IPS-NIHi11 (cell line): ENCODE measurements around the gene SERINC5.
"Not testable (repeated sequence)": the region's sequence is repeated elsewhere in the genome, so short reads cannot be mapped to it uniquely, and the experiment has no call there.

Experiments
- DNase-seq: peaks from one replicate; pipeline ENCODE4 v3.0.0; 2012; ENCODE audit warnings: mixed read lengths, low spot score

The SERINC5 gene

DNA sequence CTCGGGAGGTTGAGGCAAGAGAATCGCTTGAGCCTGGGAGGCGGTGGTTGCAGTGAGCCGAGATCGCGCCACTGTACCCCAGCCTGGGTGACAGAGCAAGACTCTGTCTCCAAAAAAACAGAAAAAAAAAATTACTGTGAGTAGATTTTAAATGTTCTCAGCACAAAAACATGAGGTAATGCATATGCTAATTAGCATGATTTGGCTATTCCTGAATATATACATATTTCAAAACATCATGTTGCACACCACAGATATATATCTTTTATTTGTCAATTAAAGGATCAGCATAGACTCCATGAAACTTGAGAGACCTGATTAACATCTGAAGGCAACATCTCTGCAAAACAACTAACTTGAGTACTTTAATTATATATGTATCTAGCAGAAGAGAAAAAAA, 117.4 kb downstream of the SERINC5 start:
- no peak for DNase-seq

- not testable (repeated sequence) for DNase-seq
Measured at GRCh38 chr5:80136798-80137197, 119.0 kb downstream of the SERINC5 start.

GRCh38 chr5:80134876-80135275, 121.0 kb downstream of the SERINC5 start:
- DNase-seq: no peak

DNA sequence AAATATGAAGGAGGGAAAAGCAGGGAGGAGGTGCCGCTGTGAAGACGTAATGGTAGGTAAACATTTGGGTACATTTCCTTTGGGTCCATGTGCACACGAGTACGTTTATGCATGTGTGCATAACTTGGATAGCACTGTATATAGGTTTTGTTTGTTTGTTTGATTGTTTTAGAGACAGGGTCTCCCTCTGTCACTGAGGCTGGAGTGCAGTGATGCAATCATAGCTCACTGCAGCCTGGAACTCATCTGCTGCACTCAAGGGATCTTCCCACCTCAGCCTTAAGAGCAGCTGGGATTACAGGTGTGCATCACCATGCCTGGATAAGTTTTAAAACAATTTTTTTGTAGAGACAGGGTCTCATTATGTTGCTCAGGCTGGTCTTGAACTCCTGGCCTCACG, 126.7 kb downstream of the SERINC5 start:
- no peak for DNase-seq

GRCh38 chr5:80128141-80128540, 127.7 kb downstream of the SERINC5 start:
- DNase-seq: peak; percentile 31

- DNase-seq: no peak
Measured at GRCh38 chr5:80127116-80127552, 128.7 kb downstream of the SERINC5 start.

- DNase-seq: no peak
Measured at GRCh38 chr5:80125962-80126480, 129.8 kb downstream of the SERINC5 start.

DNA sequence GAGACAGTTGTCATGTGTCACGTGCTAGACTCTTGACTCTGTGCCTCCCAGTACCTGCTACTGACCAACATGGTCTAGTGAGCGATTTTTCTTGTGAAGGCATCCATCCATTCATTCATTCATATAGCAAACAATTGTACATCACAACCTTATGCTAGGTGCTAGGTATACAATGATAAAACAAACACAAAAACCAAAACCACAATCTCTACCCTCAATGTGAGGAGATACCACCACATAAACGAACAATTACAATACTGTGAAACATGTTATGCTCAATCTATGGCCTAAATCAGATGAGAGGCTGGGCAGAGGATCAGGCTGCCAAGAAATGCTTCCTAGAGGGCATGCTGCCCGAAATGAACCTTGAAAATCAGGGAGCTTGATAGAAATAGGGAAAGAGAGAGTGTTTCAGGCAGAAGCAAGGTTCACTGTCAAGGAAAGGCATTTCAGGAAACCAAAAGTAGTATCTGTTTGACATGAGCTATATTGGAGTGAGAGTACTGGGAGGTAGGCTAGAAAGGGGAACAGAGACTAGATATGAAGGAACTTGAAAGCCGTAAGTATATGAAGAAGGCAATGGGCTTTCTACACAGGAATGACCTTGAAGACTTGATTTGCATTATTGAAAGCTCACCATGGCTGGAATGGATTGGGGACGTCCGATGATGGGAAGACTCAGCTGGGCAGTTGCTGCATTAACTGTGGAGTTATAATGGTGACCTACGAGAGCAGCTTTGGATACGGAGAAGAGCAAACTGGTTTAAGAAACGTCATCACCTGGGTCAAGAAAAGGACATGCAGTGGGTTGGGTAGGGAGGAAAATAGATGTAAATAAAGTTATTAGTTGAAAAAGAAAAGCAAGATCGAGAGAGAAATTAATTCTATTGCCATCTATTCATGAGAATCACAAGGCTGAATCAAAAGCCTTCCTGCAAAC, 130.6 kb downstream of the SERINC5 start:
- DNase-seq: no peak

GRCh38 chr5:80124121-80124918, 131.5 kb downstream of the SERINC5 start:
- no peak for DNase-seq

DNA sequence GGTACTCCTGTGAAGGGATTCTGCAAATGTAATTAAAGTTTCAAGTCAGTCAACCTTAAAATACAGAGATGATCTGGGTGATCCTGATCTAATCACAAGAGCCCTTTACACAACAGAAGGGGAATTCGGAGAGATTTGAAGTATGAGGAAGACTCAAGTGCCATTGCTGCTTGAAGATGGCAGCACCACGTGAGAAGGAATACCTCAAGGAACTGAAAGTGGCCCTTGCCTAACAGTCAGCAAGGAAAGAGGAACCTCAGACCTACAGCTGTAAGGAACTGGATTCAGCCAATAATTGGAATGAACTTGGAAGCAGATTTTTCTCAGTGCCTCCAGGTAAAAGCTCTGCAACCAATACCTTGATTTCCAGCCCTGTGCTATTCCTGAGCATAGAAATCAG, 133.3 kb downstream of the SERINC5 start:
- DNase-seq: no peak

- no peak for DNase-seq
Measured at GRCh38 chr5:80119372-80119771, 136.5 kb downstream of the SERINC5 start.

- DNase-seq: no peak
Measured at GRCh38 chr5:80117446-80117845, 138.4 kb downstream of the SERINC5 start.

GRCh38 chr5:80116465-80116864, 139.4 kb downstream of the SERINC5 start:
- no peak for DNase-seq

DNA sequence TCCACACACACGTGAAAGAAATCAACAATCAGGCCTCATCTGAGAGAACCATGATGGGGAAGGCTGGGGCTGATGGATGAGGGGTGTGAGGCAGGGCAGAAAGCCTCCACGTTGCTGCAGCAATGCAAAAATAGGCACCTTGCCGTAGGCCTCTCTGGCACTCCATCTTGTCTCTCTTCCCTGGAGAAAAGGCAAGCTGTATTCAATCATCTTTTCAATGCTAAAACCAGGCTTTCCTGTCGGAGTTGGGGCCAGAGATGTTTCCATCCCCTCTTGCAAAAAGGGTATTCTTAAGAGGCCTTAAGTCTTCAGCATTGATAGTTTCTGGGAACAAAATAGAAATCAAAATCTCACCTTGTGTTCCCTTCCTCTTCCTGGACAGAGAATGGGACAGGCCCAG, 139.8 kb downstream of the SERINC5 start:
- DNase-seq: no peak

- DNase-seq: no peak
Measured at GRCh38 chr5:80114860-80115259, 141.0 kb downstream of the SERINC5 start.

DNA sequence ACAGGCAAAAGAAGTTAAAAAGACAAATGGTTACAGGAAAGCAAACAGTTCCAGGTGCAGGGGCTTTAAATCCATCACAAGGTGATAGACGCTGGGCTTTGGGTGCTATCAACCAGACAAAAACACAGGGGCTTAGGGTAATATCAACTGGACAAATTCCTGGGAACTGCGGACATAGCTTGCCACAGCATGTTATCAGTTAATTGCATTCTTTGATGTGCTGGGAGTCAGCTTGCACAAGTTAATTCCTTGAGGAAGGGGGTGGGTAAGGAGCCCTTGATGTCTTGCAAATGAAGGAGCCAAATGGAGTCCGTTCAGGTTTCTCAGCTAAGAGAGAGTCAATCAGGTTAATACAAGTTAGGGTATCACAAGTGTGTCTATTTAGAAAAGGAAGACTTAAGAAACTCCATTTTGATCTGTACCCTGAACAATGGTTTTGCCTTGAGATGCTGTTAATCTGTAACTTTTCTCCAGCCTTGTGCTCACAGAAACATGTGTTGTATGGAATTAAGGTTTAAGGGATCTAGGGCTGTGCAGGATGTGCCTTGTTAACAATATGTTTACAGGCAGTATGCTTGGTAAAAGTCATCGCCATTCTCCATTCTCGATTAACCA, 144.4 kb downstream of the SERINC5 start:
- DNase-seq: not testable (repeated sequence)

- no peak for DNase-seq
Measured at GRCh38 chr5:80109646-80110478, 146.0 kb downstream of the SERINC5 start.

GRCh38 chr5:80106916-80107315, 148.9 kb downstream of the SERINC5 start:
- no peak for DNase-seq

DNA sequence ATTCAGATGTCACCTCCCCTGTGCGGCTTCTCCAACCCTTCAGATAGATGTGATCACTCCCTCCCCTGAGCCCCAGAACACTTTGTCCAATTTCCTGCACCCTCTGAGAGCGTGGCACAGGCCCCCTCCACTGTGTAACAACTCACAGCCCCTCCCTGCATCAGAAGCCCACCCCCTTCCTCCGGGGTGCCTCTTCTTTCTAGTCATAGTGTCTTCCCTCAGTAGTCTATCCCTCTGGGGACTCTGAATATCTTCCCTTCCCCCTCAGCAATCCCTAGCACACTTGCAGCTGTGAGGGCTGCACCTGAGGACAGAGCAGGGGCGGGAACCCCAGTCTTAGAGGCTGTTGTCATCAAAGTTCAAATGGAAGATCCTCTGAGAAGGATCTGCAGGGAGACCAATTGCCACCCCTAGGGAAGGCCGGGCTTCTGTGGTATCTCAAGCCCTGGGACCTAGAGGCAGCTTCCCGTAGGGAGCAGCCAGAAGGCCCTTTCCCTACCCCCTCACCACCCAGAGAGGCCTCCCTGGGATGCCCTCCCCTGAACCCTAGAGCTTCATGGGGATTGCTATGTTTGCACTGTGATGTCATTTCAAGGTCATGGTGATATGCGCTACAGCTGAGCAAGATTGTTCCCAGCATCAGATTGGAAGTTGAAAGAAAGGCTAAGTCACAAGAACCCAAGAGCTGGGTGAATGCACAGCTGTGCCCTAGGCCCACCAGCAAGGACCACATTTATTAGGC, 150.0 kb downstream of the SERINC5 start:
- no peak for DNase-seq

DNA sequence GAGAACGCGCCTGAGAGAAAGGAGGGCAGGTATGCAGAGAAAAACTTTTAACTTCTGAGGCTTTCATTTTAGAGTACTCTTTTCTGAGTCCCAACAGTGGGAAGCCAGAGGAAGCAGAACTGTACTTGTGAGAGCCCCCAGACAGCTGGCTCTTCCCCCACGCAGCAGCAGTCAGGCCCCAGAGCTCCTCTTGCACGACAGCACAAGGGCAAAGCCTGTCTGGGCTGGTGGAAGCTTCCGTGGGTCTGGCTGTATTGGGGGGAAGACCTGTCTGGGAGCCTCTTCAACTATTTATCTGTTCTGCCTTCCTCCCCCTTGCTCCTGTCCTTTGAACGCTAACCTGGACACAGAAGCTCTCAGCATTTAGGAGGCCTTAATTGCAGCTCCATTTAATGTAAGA, 152.5 kb downstream of the SERINC5 start:
- no peak for DNase-seq

DNA sequence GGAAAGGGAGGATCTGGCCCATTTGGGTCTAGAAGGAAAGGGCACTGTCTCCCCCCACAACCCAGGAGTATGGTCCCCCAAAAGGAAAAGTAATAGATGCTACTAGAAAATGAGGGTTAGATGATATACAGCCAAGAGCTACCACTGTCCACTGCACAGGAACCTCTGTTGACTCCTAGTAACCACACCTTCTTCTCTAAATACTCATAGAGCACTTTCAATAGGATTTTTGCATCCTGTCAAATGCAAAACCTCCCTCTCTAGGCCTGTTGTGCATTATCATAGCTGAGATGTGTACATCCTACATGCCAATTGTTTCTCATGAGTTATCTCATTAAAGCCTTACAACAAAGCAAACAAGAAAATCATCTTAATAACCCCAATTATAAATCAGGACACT, 153.9 kb downstream of the SERINC5 start:
- DNase-seq: no peak
